GM20000 (cell line): Measurements from ENCODE around the gene HORMAD2.

Experiments
- DNase-seq: peaks from one replicate; pipeline ENCODE4 v3.0.0; 2012; ENCODE audit warnings: low spot score
- CTCF ChIP-seq: IDR thresholded peaks from 2 replicates; pipeline ENCODE4 v1.5.1; 2012; ENCODE audit warnings: mild to moderate bottlenecking, control low read depth; ENCODE audit errors: extremely low read depth, missing control alignments

Gene HORMAD2

DNA sequence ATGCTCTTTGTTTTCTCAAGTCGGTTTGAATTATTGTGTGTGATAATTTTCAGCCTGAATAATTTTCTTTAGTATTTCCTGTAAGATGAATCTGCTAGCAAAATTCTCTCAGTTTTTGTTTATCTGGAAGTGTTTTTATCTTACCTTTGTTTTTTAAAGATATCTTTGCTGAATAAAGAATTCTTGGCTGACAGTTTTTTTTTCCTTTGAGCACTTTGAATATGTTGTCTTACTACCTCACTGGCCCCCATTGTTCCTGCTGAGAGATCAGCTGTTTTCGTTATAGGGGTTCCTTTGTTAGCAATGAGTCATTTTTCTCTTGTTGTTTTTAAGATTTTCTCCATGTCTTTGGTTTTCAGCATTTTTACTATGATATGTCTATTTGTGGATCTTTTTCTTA, 63.0 kb downstream of the HORMAD2 start:
- DNase-seq: no peak
- TF ChIP-seq CTCF: no peak

GRCh38 chr22:30144391-30144790, 64.1 kb downstream of the HORMAD2 start:
- TF ChIP-seq CTCF: no peak
- no peak for DNase-seq

DNA sequence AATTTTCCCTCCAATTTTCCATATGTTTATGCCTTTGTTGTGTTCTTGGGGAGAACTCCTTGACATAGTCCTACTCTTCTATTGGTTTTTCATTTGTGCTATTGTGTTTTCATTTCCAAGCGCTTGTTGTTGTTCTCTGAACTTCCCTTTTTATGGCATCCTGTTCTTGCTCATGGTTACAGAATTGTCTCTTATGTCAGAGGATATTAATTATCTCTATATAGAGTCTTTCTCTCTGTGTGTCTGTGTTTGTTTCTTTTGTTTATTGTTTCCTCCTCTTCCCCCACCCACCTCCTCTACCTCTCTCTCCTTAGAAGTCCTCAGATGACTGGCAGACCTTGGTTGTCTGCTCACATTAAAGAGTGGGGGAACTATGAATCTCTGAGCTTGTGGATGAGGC, 69.9 kb downstream of the HORMAD2 start:
- DNase-seq: no peak
- TF ChIP-seq CTCF: no peak

DNA sequence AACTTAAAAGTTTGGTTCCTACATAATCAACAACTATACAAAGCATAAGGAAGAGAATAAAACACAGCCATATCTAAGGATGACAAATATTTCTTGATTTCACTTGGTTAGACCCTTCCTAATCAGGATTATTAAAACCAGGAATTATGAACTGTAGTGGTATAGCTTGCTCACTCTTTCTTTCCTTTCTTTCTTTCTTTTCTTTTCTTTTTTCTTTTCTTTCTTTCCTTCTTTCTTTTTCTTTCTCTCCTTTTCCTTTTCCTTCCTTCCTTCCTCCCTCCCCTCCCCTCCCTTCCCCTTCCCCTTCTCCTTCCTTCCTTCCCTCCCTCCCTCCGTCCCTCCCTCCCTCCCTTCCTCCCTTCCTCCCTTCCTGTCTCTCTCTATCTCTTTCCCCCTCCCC, 78.0 kb downstream of the HORMAD2 start:
- no peak for TF ChIP-seq CTCF
- DNase-seq: no peak

DNA sequence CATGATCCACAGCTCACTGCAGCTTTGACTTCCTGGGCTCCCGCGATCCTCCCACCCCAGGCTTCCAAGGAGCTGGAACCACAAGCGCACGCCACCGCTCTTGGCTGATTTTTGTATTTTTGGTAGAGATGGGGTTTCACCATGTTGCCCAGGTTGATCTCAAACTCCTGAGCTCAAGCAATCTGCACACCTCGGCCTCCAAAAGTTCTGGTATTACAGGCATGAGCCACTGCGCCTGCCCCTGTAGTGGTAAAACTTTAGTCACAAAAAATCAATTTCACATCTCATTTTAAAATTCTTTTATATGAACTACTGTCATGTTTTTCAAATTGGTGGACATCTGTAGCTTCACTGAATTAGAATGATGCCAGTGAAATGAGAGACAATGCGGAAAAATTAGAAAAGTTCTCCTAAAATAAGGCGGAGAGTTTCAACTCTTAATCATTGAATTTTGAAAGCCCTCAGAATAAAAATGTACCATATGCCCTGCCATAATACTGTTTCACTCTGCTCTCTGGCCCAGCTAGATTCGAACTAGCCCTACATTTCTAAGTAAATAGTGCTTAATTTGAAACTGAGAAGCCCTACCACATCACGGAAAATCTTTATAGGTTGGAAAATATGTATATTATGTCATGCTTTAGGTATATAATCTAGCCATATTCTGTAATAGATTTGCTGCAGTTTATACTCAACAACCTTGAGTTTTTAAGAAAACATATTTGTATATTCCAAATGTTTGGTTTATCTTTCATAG, 78.7 kb downstream of the HORMAD2 start:
- no peak for DNase-seq
- TF ChIP-seq CTCF: no peak

DNA sequence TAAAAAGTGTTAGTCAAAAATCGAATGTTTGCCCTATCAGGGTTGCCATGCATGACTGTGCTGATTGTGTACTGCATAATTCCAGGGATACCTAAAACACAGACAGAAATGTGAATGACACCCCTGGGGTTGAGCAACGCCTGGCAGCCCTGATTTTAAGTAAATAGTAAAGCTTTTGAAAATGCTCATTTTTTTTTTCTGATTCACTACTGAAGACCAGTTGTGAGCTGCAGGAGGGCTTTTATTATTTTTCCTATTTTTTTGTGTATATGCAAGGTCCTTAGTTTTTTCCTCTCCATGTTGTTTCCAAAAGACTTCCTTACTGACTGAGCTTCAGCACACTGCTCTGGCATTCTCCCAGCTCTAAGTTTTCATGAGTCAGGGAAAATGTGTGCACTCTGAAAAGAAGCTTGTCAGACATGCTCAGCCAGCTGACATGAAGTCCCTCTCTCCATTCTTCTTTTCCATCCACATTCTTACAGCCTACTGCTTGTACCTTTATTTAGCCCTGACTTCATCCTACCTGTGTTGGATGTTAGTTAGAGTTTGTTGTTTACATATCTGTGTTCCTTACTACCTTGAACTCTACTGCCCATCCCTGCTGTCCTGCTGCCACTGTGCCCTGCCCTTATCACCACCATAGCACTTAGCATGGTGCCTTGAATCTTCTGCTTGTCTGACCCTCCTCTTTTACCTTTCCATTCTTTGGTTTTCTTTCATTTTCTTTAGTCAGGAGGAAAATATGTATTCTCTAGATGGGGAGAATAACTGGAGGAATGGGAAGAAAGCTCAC, 79.5 kb downstream of the HORMAD2 start:
- no peak for DNase-seq
- no peak for TF ChIP-seq CTCF

DNA sequence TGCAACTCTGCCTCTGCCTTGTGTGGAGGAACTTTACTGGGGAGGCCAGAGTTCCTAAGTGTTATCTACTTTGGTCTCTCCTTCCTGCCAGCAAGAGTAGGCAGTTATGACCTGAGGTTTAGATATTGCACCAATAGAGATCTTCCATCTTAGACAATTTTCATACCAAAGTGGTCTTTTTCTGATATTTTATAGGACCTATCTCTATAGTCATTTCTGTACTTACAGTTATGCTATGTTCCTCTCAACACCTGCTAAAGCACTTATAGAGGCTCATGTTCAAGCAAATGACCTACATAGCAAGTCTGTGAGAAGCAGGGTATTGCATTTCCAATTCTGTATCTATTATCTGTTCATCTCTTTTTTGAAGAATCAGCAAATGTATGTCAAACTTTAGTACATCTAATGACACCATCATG, 80.8 kb downstream of the HORMAD2 start:
- TF ChIP-seq CTCF: no peak
- no peak for DNase-seq
